Fibroblast of skin of scalp (primary cell): Measurements from ENCODE around the gene PTPRN.

ENCODE experiments used
- DNase-seq: peaks from one replicate; pipeline ENCODE4 v3.0.0-alpha.2; 2013

The PTPRN gene

GRCh38 chr2:219243291-219243761, 65.9 kb downstream of the PTPRN start:
- DNase-seq = no peak
